ENCODE measurements around the gene DSCAM.

Gene DSCAM

GRCh38 chr21:40120940-40121575 lies 725.9 kb downstream of the DSCAM start:
- Histone ChIP-seq H3K79me1 (ENCODE audit: low read length) (no peaks in the 10 kb centered on the region), H3K4me1 (ENCODE audit: control insufficient read depth, low read depth, low read length) (no peaks in the 10 kb centered on the region), H2BK15ac (replicated peaks; ENCODE audit: low read depth) (no peak overlapping the region), H3K27ac (ENCODE audit: low read depth, low read length) (no peak overlapping the region), H3K4ac (ENCODE audit: low read depth, low read length) (no peak overlapping the region), H2AK5ac (ENCODE audit: low read length) (no peak overlapping the region), H4K5ac (ENCODE audit: low read length) (no peak overlapping the region), H3K56ac (ENCODE audit: low read length) (no peak overlapping the region), H2BK5ac (ENCODE audit: low read length) (no peak overlapping the region), H3K4me2 (ENCODE audit: low read length) (no peak overlapping the region), H3K18ac (ENCODE audit: low read length) (no peak overlapping the region), H3K23ac (ENCODE audit: low read length) (no peak overlapping the region), H4K8ac (ENCODE audit: low read depth, low read length) (no peak overlapping the region), H3K27me3 (ENCODE audit: insufficient read depth, low read length, poor library complexity) (no peaks in the 10 kb centered on the region), H3K36me3 (ENCODE audit: control insufficient read depth, insufficient read depth, low read length) (no peaks in the 10 kb centered on the region), H3K79me2 (ENCODE audit: control insufficient read depth, insufficient read depth, low read length) (no peaks in the 10 kb centered on the region), H3K4me3 (ENCODE audit: low read length) (no peak overlapping the region), H2BK120ac (ENCODE audit: low read depth, low read length) (no peak overlapping the region), H3K9ac (ENCODE audit: low read length) (no peak overlapping the region)
- DNase-seq, result peak; percentile 25
- no CpG with 5 or more reads among the region's 4 CpGs for WGBS (ENCODE audit: extremely low coverage, insufficient coverage, low lambda C conversion rate)

- H3K18ac ChIP-seq (ENCODE audit: low read length), result no peak overlapping the region
- H2AK5ac ChIP-seq (ENCODE audit: low read length), result no peak overlapping the region
Observed at GRCh38 chr21:40118527-40118926, 728.4 kb downstream of the DSCAM start.

GRCh38 chr21:40117236-40117635 lies 729.7 kb downstream of the DSCAM start:
- no peak overlapping the region for H3K4me2 ChIP-seq (ENCODE audit: low read length)
- no peak overlapping the region for H3K9ac ChIP-seq (ENCODE audit: low read length)
- H3K79me2 ChIP-seq (ENCODE audit: control insufficient read depth, insufficient read depth, low read length), result no peaks in the 10 kb centered on the region
- no peak overlapping the region for H2BK15ac ChIP-seq (replicated peaks; ENCODE audit: low read depth)
- H3K4me1 ChIP-seq (ENCODE audit: control insufficient read depth, low read depth, low read length), result no peaks in the 10 kb centered on the region
- H3K79me1 ChIP-seq (ENCODE audit: low read length), result no peaks in the 10 kb centered on the region
- no peak overlapping the region for H3K4me3 ChIP-seq (ENCODE audit: low read length)
- H3K36me3 ChIP-seq (ENCODE audit: control insufficient read depth, insufficient read depth, low read length), result no peaks in the 10 kb centered on the region
- no peak overlapping the region for H3K27ac ChIP-seq (ENCODE audit: low read depth, low read length)
- DNase-seq, result no peak
- H3K4ac ChIP-seq (ENCODE audit: low read depth, low read length), result no peak overlapping the region
- no peak overlapping the region for H4K8ac ChIP-seq (ENCODE audit: low read depth, low read length)
- H2BK120ac ChIP-seq (ENCODE audit: low read depth, low read length), result no peak overlapping the region
- no CpG with 5 or more reads among the region's 4 CpGs for WGBS (ENCODE audit: extremely low coverage, insufficient coverage, low lambda C conversion rate)
- no peak overlapping the region for H2BK5ac ChIP-seq (ENCODE audit: low read length)
- H3K27me3 ChIP-seq (ENCODE audit: insufficient read depth, low read length, poor library complexity), result no peaks in the 10 kb centered on the region
- no peak overlapping the region for H3K18ac ChIP-seq (ENCODE audit: low read length)
- H3K56ac ChIP-seq (ENCODE audit: low read length), result no peak overlapping the region
- no peak overlapping the region for H3K23ac ChIP-seq (ENCODE audit: low read length)
- H2AK5ac ChIP-seq (ENCODE audit: low read length), result no peak overlapping the region
- no peak overlapping the region for H4K5ac ChIP-seq (ENCODE audit: low read length)

More at GRCh38 chr21:40118527-40118926, 728.4 kb downstream of the DSCAM start:
- H2BK15ac ChIP-seq (replicated peaks; ENCODE audit: low read depth), result no peak overlapping the region
- no CpG with 5 or more reads among the region's 9 CpGs for WGBS (ENCODE audit: extremely low coverage, insufficient coverage, low lambda C conversion rate)
- no peaks in the 10 kb centered on the region for H3K4me1 ChIP-seq (ENCODE audit: control insufficient read depth, low read depth, low read length)
- H3K27ac ChIP-seq (ENCODE audit: low read depth, low read length), result no peak overlapping the region
- H2BK5ac ChIP-seq (ENCODE audit: low read length), result no peak overlapping the region
- H3K4me2 ChIP-seq (ENCODE audit: low read length), result no peak overlapping the region
- DNase-seq, result no peak
- H3K79me1 ChIP-seq (ENCODE audit: low read length), result no peaks in the 10 kb centered on the region
- H3K9ac ChIP-seq (ENCODE audit: low read length), result no peak overlapping the region
- H3K56ac ChIP-seq (ENCODE audit: low read length), result no peak overlapping the region
- no peak overlapping the region for H3K4ac ChIP-seq (ENCODE audit: low read depth, low read length)
- no peaks in the 10 kb centered on the region for H3K79me2 ChIP-seq (ENCODE audit: control insufficient read depth, insufficient read depth, low read length)
- H3K23ac ChIP-seq (ENCODE audit: low read length), result no peak overlapping the region
- no peak overlapping the region for H2BK120ac ChIP-seq (ENCODE audit: low read depth, low read length)
- no peak overlapping the region for H4K8ac ChIP-seq (ENCODE audit: low read depth, low read length)
- no peak overlapping the region for H3K4me3 ChIP-seq (ENCODE audit: low read length)
- H4K5ac ChIP-seq (ENCODE audit: low read length), result no peak overlapping the region
- H3K36me3 ChIP-seq (ENCODE audit: control insufficient read depth, insufficient read depth, low read length), result no peaks in the 10 kb centered on the region
- H3K27me3 ChIP-seq (ENCODE audit: insufficient read depth, low read length, poor library complexity), result no peaks in the 10 kb centered on the region

- DNase-seq, result no peak
- no peak overlapping the region for H3K27ac ChIP-seq (ENCODE audit: low read depth, low read length)
- no peaks in the 10 kb centered on the region for H3K36me3 ChIP-seq (ENCODE audit: control insufficient read depth, insufficient read depth, low read length)
- H3K23ac ChIP-seq (ENCODE audit: low read length), result no peak overlapping the region
- H3K9ac ChIP-seq (ENCODE audit: low read length), result no peak overlapping the region
- H3K79me2 ChIP-seq (ENCODE audit: control insufficient read depth, insufficient read depth, low read length), result no peaks in the 10 kb centered on the region
- H2BK5ac ChIP-seq (ENCODE audit: low read length), result no peak overlapping the region
- H3K79me1 ChIP-seq (ENCODE audit: low read length), result no peaks in the 10 kb centered on the region
- H2BK15ac ChIP-seq (replicated peaks; ENCODE audit: low read depth), result no peak overlapping the region
- H3K18ac ChIP-seq (ENCODE audit: low read length), result no peak overlapping the region
- no peaks in the 10 kb centered on the region for H3K4me1 ChIP-seq (ENCODE audit: control insufficient read depth, low read depth, low read length)
- no peak overlapping the region for H3K4ac ChIP-seq (ENCODE audit: low read depth, low read length)
- H3K4me3 ChIP-seq (ENCODE audit: low read length), result no peak overlapping the region
- H2AK5ac ChIP-seq (ENCODE audit: low read length), result no peak overlapping the region
- no peak overlapping the region for H2BK120ac ChIP-seq (ENCODE audit: low read depth, low read length)
- H4K5ac ChIP-seq (ENCODE audit: low read length), result no peak overlapping the region
- H3K56ac ChIP-seq (ENCODE audit: low read length), result no peak overlapping the region
- no peak overlapping the region for H3K4me2 ChIP-seq (ENCODE audit: low read length)
- H3K27me3 ChIP-seq (ENCODE audit: insufficient read depth, low read length, poor library complexity), result no peaks in the 10 kb centered on the region
- no peak overlapping the region for H4K8ac ChIP-seq (ENCODE audit: low read depth, low read length)
Observed at GRCh38 chr21:40115775-40116174, 731.2 kb downstream of the DSCAM start.

GRCh38 chr21:40102682-40103081 lies 744.3 kb downstream of the DSCAM start:
- Histone ChIP-seq H3K4me1 (ENCODE audit: control insufficient read depth, low read depth, low read length) (no peaks in the 10 kb centered on the region), H3K56ac (ENCODE audit: low read length) (no peak overlapping the region), H3K18ac (ENCODE audit: low read length) (no peak overlapping the region), H2BK5ac (ENCODE audit: low read length) (no peak overlapping the region), H3K27ac (ENCODE audit: low read depth, low read length) (no peak overlapping the region), H3K23ac (ENCODE audit: low read length) (no peak overlapping the region), H2BK120ac (ENCODE audit: low read depth, low read length) (no peak overlapping the region), H3K4me2 (ENCODE audit: low read length) (no peak overlapping the region), H2AK5ac (ENCODE audit: low read length) (no peak overlapping the region), H3K27me3 (ENCODE audit: insufficient read depth, low read length, poor library complexity) (no peaks in the 10 kb centered on the region), H2BK15ac (replicated peaks; ENCODE audit: low read depth) (no peak overlapping the region), H3K79me1 (ENCODE audit: low read length) (no peaks in the 10 kb centered on the region), H3K4ac (ENCODE audit: low read depth, low read length) (no peak overlapping the region), H3K9ac (ENCODE audit: low read length) (no peak overlapping the region), H4K8ac (ENCODE audit: low read depth, low read length) (no peak overlapping the region), H3K4me3 (ENCODE audit: low read length) (no peak overlapping the region), H3K36me3 (ENCODE audit: control insufficient read depth, insufficient read depth, low read length) (no peaks in the 10 kb centered on the region), H3K79me2 (ENCODE audit: control insufficient read depth, insufficient read depth, low read length) (no peaks in the 10 kb centered on the region), H4K5ac (ENCODE audit: low read length) (no peak overlapping the region)
- no CpG with 5 or more reads among the region's 3 CpGs for WGBS (ENCODE audit: extremely low coverage, insufficient coverage, low lambda C conversion rate)
- DNase-seq, result no peak

GRCh38 chr21:40099809-40100208 lies 747.1 kb downstream of the DSCAM start:
- DNase-seq, result peak; percentile 25
- no peak overlapping the region for H3K9ac ChIP-seq (ENCODE audit: low read length)
- no peak overlapping the region for H3K56ac ChIP-seq (ENCODE audit: low read length)
- no peaks in the 10 kb centered on the region for H3K79me2 ChIP-seq (ENCODE audit: control insufficient read depth, insufficient read depth, low read length)
- H2BK120ac ChIP-seq (ENCODE audit: low read depth, low read length), result no peak overlapping the region
- no CpG with 5 or more reads among the region's 3 CpGs for WGBS (ENCODE audit: extremely low coverage, insufficient coverage, low lambda C conversion rate)
- no peak overlapping the region for H3K4me2 ChIP-seq (ENCODE audit: low read length)
- H3K79me1 ChIP-seq (ENCODE audit: low read length), result no peaks in the 10 kb centered on the region
- no peak overlapping the region for H4K8ac ChIP-seq (ENCODE audit: low read depth, low read length)
- H3K4me3 ChIP-seq (ENCODE audit: low read length), result no peak overlapping the region
- H2BK15ac ChIP-seq (replicated peaks; ENCODE audit: low read depth), result no peak overlapping the region
- no peaks in the 10 kb centered on the region for H3K4me1 ChIP-seq (ENCODE audit: control insufficient read depth, low read depth, low read length)
- no peak overlapping the region for H3K23ac ChIP-seq (ENCODE audit: low read length)
- no peaks in the 10 kb centered on the region for H3K36me3 ChIP-seq (ENCODE audit: control insufficient read depth, insufficient read depth, low read length)
- no peak overlapping the region for H3K4ac ChIP-seq (ENCODE audit: low read depth, low read length)
- H3K27me3 ChIP-seq (ENCODE audit: insufficient read depth, low read length, poor library complexity), result no peaks in the 10 kb centered on the region
- H2AK5ac ChIP-seq (ENCODE audit: low read length), result no peak overlapping the region
- H2BK5ac ChIP-seq (ENCODE audit: low read length), result no peak overlapping the region
- H3K18ac ChIP-seq (ENCODE audit: low read length), result no peak overlapping the region
- no peak overlapping the region for H3K27ac ChIP-seq (ENCODE audit: low read depth, low read length)
- no peak overlapping the region for H4K5ac ChIP-seq (ENCODE audit: low read length)
